ENCODE data around the gene PRTN3.
"Not testable (repeated sequence)": the region's sequence is repeated elsewhere in the genome, so short reads cannot be mapped to it uniquely, and the experiment has no call there.

PRTN3 gene

DNA sequence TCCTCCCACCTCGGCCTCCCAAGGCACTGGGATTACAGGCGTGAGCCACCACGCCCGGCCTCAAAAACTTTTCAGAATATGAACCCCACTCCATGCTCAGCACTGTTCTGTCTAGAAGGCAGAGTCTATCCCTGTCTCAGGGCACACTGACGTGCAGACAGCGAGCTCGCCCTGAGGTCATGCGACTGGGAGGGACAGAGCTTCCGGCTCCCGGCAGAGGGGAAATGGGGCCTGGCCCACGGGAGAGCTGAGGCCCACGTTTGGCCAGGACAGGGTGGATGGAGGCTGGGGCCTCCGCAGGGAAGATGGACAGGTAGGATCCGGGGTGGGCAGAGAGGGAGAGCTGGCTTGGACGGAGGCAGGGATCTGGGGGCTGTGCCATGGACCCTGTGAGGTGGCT is 15.9 kb upstream of the PRTN3 start:
- Histone ChIP-seq H3K4me3 (ENCODE audit: low read depth in 1 of 2, low read length in 2 of 2) (no peak overlapping the region), H3K27me3 (ENCODE audit: low read depth, low read length) (peaks cover 5% of the 10 kb centered on the region), H3K9me3 (ENCODE audit: control insufficient read depth in 1 of 2, low read length in 2 of 2) (no peaks in the 10 kb centered on the region), H3K27ac (ENCODE audit: low read length) (no peak overlapping the region), H3K36me3 (ENCODE audit: control insufficient read depth in 1 of 2, insufficient read depth in 2 of 2, low read length in 2 of 2) (no peaks in the 10 kb centered on the region), H3K4me1 (ENCODE audit: control insufficient read depth in 1 of 2, insufficient read depth in 2 of 2, low read length in 2 of 2) (peaks cover 0 to 15% of the 10 kb centered on the region in 2 donors)

GRCh38 chr19:825897-826644 is 14.7 kb upstream of the PRTN3 start:
- Histone ChIP-seq H3K27me3 (ENCODE audit: low read depth, low read length) (peaks cover 5% of the 10 kb centered on the region), H3K4me3 (ENCODE audit: low read depth in 1 of 2, low read length in 2 of 2) (no peak overlapping the region), H3K27ac (ENCODE audit: low read length) (no peak overlapping the region), H3K4me1 (ENCODE audit: control insufficient read depth in 1 of 2, insufficient read depth in 2 of 2, low read length in 2 of 2) (peaks cover 0 to 15% of the 10 kb centered on the region in 2 donors), H3K9me3 (ENCODE audit: control insufficient read depth in 1 of 2, low read length in 2 of 2) (no peaks in the 10 kb centered on the region), H3K36me3 (ENCODE audit: control insufficient read depth in 1 of 2, insufficient read depth in 2 of 2, low read length in 2 of 2) (no peaks in the 10 kb centered on the region)

DNA sequence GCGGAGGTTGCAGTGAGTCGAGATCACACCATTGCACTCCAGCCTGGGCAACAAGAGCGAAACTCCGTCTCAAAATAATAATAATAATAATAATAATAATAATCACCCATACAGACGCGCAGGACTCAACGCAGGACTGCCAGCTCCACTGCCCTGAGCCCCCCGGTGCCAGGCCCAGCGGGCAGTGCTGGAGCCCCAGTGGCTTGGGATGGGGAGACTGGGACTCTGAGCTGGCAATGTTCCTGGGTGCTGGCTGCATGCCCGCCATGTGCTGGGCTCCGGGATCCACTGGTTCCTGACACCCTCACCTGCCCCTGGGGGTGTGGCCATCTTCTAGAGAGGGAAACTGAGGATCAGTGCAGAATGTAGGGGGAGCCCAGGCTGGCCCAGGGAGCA is 13.5 kb upstream of the PRTN3 start:
- peaks cover 0 to 3% of the 10 kb centered on the region in 2 donors for H3K4me1 ChIP-seq (ENCODE audit: control insufficient read depth in 1 of 2, insufficient read depth in 2 of 2, low read length in 2 of 2)
- no peak overlapping the region for H3K27ac ChIP-seq (ENCODE audit: low read length)
- H3K27me3 ChIP-seq (ENCODE audit: low read depth, low read length) = peaks cover 5% of the 10 kb centered on the region
- H3K4me3 ChIP-seq (ENCODE audit: low read depth in 1 of 2, low read length in 2 of 2) = no peak overlapping the region
- no peaks in the 10 kb centered on the region for H3K9me3 ChIP-seq (ENCODE audit: control insufficient read depth in 1 of 2, low read length in 2 of 2)
- H3K36me3 ChIP-seq (ENCODE audit: control insufficient read depth in 1 of 2, insufficient read depth in 2 of 2, low read length in 2 of 2) = no peaks in the 10 kb centered on the region

GRCh38 chr19:827710-828321 is 13.0 kb upstream of the PRTN3 start, which contains the start of gene AZU1:
Gene AZU1, plus strand, starts transcription at chr19:827837. Its CDS starts 10 bp downstream, at chr19:827847.
- H3K27ac ChIP-seq (ENCODE audit: low read length) = no peak within 1 kb of the TSS
- H3K36me3 ChIP-seq (ENCODE audit: control insufficient read depth in 1 of 2, insufficient read depth in 2 of 2, low read length in 2 of 2) = no peaks in the 10 kb centered on the region
- no peaks in the 10 kb centered on the region for H3K9me3 ChIP-seq (ENCODE audit: control insufficient read depth in 1 of 2, low read length in 2 of 2)
- no peaks in the 10 kb centered on the region for H3K4me1 ChIP-seq (ENCODE audit: control insufficient read depth in 1 of 2, insufficient read depth in 2 of 2, low read length in 2 of 2)
- peaks cover 5% of the 10 kb centered on the region for H3K27me3 ChIP-seq (ENCODE audit: low read depth, low read length)
- no peak within 1 kb of the TSS for H3K4me3 ChIP-seq (ENCODE audit: low read depth in 1 of 2, low read length in 2 of 2)

GRCh38 chr19:829129-829758 is 11.6 kb upstream of the PRTN3 start:
- H3K4me3 ChIP-seq (ENCODE audit: low read depth in 1 of 2, low read length in 2 of 2) = no peak overlapping the region
- no peak overlapping the region for H3K27ac ChIP-seq (ENCODE audit: low read length)
- no peaks in the 10 kb centered on the region for H3K27me3 ChIP-seq (ENCODE audit: low read depth, low read length)
- H3K36me3 ChIP-seq (ENCODE audit: control insufficient read depth in 1 of 2, insufficient read depth in 2 of 2, low read length in 2 of 2) = no peaks in the 10 kb centered on the region
- no peaks in the 10 kb centered on the region for H3K4me1 ChIP-seq (ENCODE audit: control insufficient read depth in 1 of 2, insufficient read depth in 2 of 2, low read length in 2 of 2)
- H3K9me3 ChIP-seq (ENCODE audit: control insufficient read depth in 1 of 2, low read length in 2 of 2) = no peaks in the 10 kb centered on the region

- H3K4me3 ChIP-seq (ENCODE audit: low read depth in 1 of 2, low read length in 2 of 2) = no peak overlapping the region
- peaks cover 7% of the 10 kb centered on the region for H3K27me3 ChIP-seq (ENCODE audit: low read depth, low read length)
- H3K27ac ChIP-seq (ENCODE audit: low read length) = no peak overlapping the region
- no peaks in the 10 kb centered on the region for H3K4me1 ChIP-seq (ENCODE audit: control insufficient read depth in 1 of 2, insufficient read depth in 2 of 2, low read length in 2 of 2)
- no peaks in the 10 kb centered on the region for H3K36me3 ChIP-seq (ENCODE audit: control insufficient read depth in 1 of 2, insufficient read depth in 2 of 2, low read length in 2 of 2)
- H3K9me3 ChIP-seq (ENCODE audit: control insufficient read depth in 1 of 2, low read length in 2 of 2) = no peaks in the 10 kb centered on the region
Measured at GRCh38 chr19:831407-832369, 9.1 kb upstream of the PRTN3 start.

DNA sequence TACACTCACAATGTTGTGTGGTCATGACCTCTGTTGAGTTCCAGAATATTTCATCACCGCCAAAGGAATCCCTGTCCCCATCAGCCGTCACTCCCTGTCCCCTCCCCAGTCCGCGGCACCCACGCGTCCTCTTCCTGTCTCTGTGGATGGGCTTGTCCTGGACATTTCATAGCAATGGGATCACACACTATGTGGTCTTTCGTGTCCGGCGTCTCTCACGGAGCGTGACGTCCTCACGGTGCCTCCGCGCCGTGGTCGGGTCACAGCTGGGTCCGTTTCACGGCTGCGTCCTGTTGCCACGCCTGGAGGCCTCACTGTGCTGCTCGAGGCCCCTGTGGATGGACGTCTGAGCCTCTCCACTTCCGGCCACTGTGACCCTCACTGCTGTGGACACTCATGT is 6.6 kb upstream of the PRTN3 start:
- peaks cover 7% of the 10 kb centered on the region for H3K27me3 ChIP-seq (ENCODE audit: low read depth, low read length)
- H3K4me3 ChIP-seq (ENCODE audit: low read depth in 1 of 2, low read length in 2 of 2) = no peak overlapping the region
- H3K4me1 ChIP-seq (ENCODE audit: control insufficient read depth in 1 of 2, insufficient read depth in 2 of 2, low read length in 2 of 2) = no peaks in the 10 kb centered on the region
- H3K36me3 ChIP-seq (ENCODE audit: control insufficient read depth in 1 of 2, insufficient read depth in 2 of 2, low read length in 2 of 2) = no peaks in the 10 kb centered on the region
- H3K27ac ChIP-seq (ENCODE audit: low read length) = no peak overlapping the region
- H3K9me3 ChIP-seq (ENCODE audit: control insufficient read depth in 1 of 2, low read length in 2 of 2) = no peaks in the 10 kb centered on the region

- H3K27ac ChIP-seq (ENCODE audit: low read length) = no peak overlapping the region
- H3K4me1 ChIP-seq (ENCODE audit: control insufficient read depth in 1 of 2, insufficient read depth in 2 of 2, low read length in 2 of 2) = no peaks in the 10 kb centered on the region
- H3K9me3 ChIP-seq (ENCODE audit: control insufficient read depth in 1 of 2, low read length in 2 of 2) = no peaks in the 10 kb centered on the region
- H3K36me3 ChIP-seq (ENCODE audit: control insufficient read depth in 1 of 2, insufficient read depth in 2 of 2, low read length in 2 of 2) = no peaks in the 10 kb centered on the region
- H3K27me3 ChIP-seq (ENCODE audit: low read depth, low read length) = peaks cover 7% of the 10 kb centered on the region
- no peak overlapping the region for H3K4me3 ChIP-seq (ENCODE audit: low read depth in 1 of 2, low read length in 2 of 2)
Measured at GRCh38 chr19:835210-835810, 5.5 kb upstream of the PRTN3 start.

GRCh38 chr19:842802-843179 is 2.0 kb downstream of the PRTN3 start:
- H3K27me3 ChIP-seq (ENCODE audit: low read depth, low read length); H3K4me3 ChIP-seq (ENCODE audit: low read depth in 1 of 2, low read length in 2 of 2); H3K27ac ChIP-seq (ENCODE audit: low read length); H3K36me3 ChIP-seq (ENCODE audit: control insufficient read depth in 1 of 2, insufficient read depth in 2 of 2, low read length in 2 of 2); H3K9me3 ChIP-seq (ENCODE audit: control insufficient read depth in 1 of 2, low read length in 2 of 2): not testable (repeated sequence)
- peaks cover 0 to 11% of the 10 kb centered on the region in 2 donors for H3K4me1 ChIP-seq (ENCODE audit: control insufficient read depth in 1 of 2, insufficient read depth in 2 of 2, low read length in 2 of 2)

DNA sequence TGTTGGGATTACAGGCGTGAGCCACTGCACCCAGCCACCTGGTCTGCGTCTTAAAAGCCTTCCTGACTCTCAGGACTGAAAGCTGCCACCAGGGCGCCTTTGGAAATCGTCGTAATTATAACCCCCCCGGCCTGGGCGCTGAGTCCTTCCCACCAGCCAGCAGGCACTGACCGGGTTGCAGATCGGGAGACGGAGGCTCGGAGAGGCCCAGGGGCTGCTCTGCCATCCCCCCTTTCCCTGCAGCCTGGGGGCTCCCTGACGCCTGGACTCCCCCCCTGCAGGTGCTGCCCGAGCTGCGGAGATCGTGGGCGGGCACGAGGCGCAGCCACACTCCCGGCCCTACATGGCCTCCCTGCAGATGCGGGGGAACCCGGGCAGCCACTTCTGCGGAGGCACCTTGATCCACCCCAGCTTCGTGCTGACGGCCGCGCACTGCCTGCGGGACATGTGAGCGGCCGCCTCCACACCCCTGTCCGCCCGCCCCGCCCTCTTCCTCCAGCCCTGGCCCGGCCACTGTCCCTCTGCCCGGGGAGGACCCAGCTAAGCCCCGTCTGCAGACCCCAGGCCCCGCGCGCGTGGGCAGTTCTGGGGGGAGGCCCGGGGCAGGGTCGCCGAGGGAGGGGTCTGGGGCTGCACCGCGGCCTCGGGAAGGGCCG is 2.5 kb downstream of the PRTN3 start:
- Histone ChIP-seq H3K27me3 (ENCODE audit: low read depth, low read length) (no peaks in the 10 kb centered on the region), H3K27ac (ENCODE audit: low read length) (no peak overlapping the region), H3K9me3 (ENCODE audit: control insufficient read depth in 1 of 2, low read length in 2 of 2) (no peaks in the 10 kb centered on the region), H3K36me3 (ENCODE audit: control insufficient read depth in 1 of 2, insufficient read depth in 2 of 2, low read length in 2 of 2) (no peaks in the 10 kb centered on the region), H3K4me1 (ENCODE audit: control insufficient read depth in 1 of 2, insufficient read depth in 2 of 2, low read length in 2 of 2) (peaks cover 0 to 14% of the 10 kb centered on the region in 2 donors), H3K4me3 (ENCODE audit: low read depth in 1 of 2, low read length in 2 of 2) (peak overlapping the region in 1 of 2 donors; percentile 30)
